ENCODE results near the gene TRPV4.

Gene TRPV4

GRCh38 chr12:109781668-109782325 lies 51.4 kb downstream of the TRPV4 start:
- DNase-seq (ENCODE audit: low read depth in 2 of 3, low spot score in 1 of 3), result no peak

- DNase-seq (ENCODE audit: low read depth in 2 of 3, low spot score in 1 of 3), result no peak
These were observed 53.8 kb downstream of the TRPV4 start for GRCh38 chr12:109779382-109779781.

- no peak for DNase-seq (ENCODE audit: low read depth in 2 of 3, low spot score in 1 of 3)
These were observed 54.5 kb downstream of the TRPV4 start for GRCh38 chr12:109778684-109779083.

GRCh38 chr12:109777544-109777943 lies 55.7 kb downstream of the TRPV4 start:
- DNase-seq (ENCODE audit: low read depth in 2 of 3, low spot score in 1 of 3), result peak; percentile 18 to 39 (median 20)

GRCh38 chr12:109776624-109777023 lies 56.6 kb downstream of the TRPV4 start:
- DNase-seq (ENCODE audit: low read depth in 2 of 3, low spot score in 1 of 3), result no peak

- DNase-seq (ENCODE audit: low read depth in 2 of 3, low spot score in 1 of 3), result peak; percentile 50 to 71 (median 67)
These were observed 57.9 kb downstream of the TRPV4 start for GRCh38 chr12:109775172-109775881.

- DNase-seq (ENCODE audit: low read depth in 2 of 3, low spot score in 1 of 3), result no peak
These were observed 59.7 kb downstream of the TRPV4 start for GRCh38 chr12:109773384-109774011.

- no peak for DNase-seq (ENCODE audit: low read depth in 2 of 3, low spot score in 1 of 3)
These were observed 60.4 kb downstream of the TRPV4 start for GRCh38 chr12:109772622-109773321.

GRCh38 chr12:109771746-109772621 lies 61.2 kb downstream of the TRPV4 start:
- no peak for DNase-seq (ENCODE audit: low read depth in 2 of 3, low spot score in 1 of 3)

- DNase-seq (ENCODE audit: low read depth in 2 of 3, low spot score in 1 of 3), result no peak
These were observed 62.1 kb downstream of the TRPV4 start for GRCh38 chr12:109770861-109771670.

- DNase-seq (ENCODE audit: low read depth in 2 of 3, low spot score in 1 of 3), result no peak
These were observed 62.9 kb downstream of the TRPV4 start for GRCh38 chr12:109770104-109770860.

- DNase-seq (ENCODE audit: low read depth in 2 of 3, low spot score in 1 of 3), result no peak
These were observed 64.1 kb downstream of the TRPV4 start for GRCh38 chr12:109768901-109769670.

GRCh38 chr12:109767991-109768900 lies 65.0 kb downstream of the TRPV4 start:
- DNase-seq (ENCODE audit: low read depth in 2 of 3, low spot score in 1 of 3), result no peak

GRCh38 chr12:109767456-109767855 lies 65.7 kb downstream of the TRPV4 start:
- no peak for DNase-seq (ENCODE audit: low read depth in 2 of 3, low spot score in 1 of 3)

GRCh38 chr12:109766251-109766778 lies 66.9 kb downstream of the TRPV4 start:
- no peak for DNase-seq (ENCODE audit: low read depth in 2 of 3, low spot score in 1 of 3)

GRCh38 chr12:109765446-109765810 lies 67.8 kb downstream of the TRPV4 start:
- no peak for DNase-seq (ENCODE audit: low read depth in 2 of 3, low spot score in 1 of 3)

GRCh38 chr12:109764776-109765445 lies 68.3 kb downstream of the TRPV4 start:
- DNase-seq (ENCODE audit: low read depth in 2 of 3, low spot score in 1 of 3), result no peak
